CD4-positive, alpha-beta T cell treated with Interleukin-4 for 4 hours (primary cell): ENCODE measurements around the gene GLS.

Experiments used
- DNase-seq: peaks from one replicate; pipeline ENCODE4 v3.0.0-alpha.2; 2020

The GLS gene

DNA sequence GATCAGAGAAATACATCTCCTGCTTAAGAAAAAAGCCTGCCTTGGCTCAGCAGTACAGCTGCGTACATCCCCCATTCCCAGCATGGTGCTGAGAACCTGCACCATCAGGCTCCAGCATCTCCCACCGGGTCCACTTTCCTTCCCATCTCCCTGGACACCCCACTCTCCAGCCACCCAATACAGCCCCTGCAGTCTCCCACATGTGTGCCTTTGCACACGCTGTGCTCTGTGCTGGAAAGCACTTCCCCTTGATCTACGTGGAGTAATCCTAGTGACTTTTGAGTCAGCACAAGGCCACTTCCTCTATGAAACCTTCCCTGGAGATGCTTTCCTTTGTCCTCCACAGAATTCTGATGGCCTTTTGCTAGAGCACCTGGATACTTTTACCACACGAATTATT, 116.3 kb downstream of the GLS start:
- no peak for DNase-seq

- no peak for DNase-seq
These were observed 117.0 kb downstream of the GLS start for GRCh38 chr2:190997526-190998113.

GRCh38 chr2:190999058-190999457, 118.4 kb downstream of the GLS start:
- DNase-seq, result peak; percentile 33

- no peak for DNase-seq
These were observed 119.5 kb downstream of the GLS start for GRCh38 chr2:190999949-191000665.

GRCh38 chr2:191001032-191001431, 120.4 kb downstream of the GLS start:
- DNase-seq, result no peak

GRCh38 chr2:191001624-191002023, 121.0 kb downstream of the GLS start:
- DNase-seq, result no peak

- no peak for DNase-seq
These were observed 123.0 kb downstream of the GLS start for GRCh38 chr2:191003405-191004309.

GRCh38 chr2:191006297-191006696, 125.7 kb downstream of the GLS start:
- DNase-seq, result no peak

DNA sequence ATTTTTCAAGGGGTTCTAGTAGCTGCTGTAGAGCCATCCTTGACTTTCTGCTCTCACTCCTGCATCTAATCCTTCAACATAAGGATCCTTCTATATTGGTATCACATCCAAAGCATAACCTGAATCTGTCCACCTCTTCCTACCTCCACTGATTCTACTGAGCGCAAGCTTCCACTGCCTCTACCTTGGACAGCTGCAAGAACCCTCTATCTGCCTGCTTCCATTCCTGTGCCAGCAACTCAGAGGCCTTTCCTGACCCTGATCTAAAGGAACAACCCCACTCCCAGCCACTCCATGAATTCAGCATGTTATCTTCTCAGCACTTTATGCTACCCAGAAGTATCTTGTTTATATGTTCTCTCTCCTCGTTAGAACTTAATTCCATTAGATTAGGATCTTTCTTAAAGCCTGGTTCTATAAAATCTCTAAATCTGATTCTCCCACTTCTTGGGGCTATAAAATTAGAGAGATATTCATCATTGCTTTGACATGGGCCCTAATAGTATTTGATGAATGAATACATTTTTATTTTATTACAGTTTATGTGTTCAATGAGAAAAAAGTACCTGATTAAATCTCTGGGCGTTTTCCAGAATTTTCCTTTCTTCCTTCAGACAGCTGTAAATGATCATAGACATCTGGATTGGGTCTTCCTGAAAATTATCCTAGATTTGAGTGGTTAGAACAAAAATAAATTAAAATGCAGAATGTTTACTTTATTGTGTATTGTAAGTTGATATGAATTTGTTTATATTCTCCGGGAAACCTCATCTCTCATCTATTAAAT, 126.6 kb downstream of the GLS start:
- DNase-seq, result no peak

GRCh38 chr2:191008286-191008685, 127.7 kb downstream of the GLS start:
- DNase-seq, result no peak

- no peak for DNase-seq
These were observed 129.1 kb downstream of the GLS start for GRCh38 chr2:191009541-191010374.

DNA sequence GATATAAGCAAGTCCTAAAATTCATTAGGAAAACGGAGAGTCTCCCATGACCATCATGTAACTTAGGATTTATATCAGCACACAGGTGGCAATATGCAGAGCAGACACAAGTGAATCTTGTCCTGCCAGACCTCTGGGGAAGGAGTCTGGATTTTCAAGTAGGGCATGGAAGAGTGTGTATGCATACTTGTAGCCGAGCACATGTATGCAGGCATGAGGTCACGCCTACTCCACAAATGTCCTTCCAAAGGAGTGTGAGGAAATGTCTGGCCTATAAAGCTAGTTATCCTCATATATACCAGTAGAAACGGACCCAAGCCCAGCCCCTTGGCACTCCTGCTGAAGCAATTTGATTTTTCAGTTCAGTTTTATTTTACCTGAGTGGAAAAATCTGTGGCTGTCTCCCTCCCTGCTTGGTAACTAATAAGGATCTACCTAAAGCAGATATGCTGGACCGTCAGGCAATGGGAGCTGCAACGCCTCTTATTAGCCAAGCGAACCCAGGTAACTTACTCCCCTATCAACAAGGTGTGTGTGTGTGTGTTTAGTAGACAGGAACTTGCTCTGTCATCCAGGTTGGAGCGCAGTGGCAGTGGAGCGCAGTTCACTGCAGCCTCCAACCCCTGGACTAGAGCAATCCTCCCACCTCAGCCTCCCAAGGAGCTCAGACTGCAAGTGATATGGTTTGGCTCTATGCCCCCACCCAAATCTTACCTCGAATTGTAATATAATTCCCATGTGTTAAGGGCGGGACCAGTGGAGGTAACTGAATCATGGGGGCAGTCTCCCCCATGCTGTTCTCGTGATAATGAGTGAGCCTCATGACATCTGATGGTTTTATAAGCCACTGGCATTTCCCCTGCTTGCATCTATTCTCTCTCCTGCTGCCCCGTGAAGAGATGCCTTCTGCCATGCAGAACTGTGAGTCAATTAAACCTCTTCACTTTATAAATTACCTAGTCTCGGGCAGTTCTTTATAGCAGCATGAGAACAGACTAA, 130.6 kb downstream of the GLS start:
- DNase-seq, result peak; percentile 40

- DNase-seq, result no peak
These were observed 131.7 kb downstream of the GLS start for GRCh38 chr2:191012346-191012745.

DNA sequence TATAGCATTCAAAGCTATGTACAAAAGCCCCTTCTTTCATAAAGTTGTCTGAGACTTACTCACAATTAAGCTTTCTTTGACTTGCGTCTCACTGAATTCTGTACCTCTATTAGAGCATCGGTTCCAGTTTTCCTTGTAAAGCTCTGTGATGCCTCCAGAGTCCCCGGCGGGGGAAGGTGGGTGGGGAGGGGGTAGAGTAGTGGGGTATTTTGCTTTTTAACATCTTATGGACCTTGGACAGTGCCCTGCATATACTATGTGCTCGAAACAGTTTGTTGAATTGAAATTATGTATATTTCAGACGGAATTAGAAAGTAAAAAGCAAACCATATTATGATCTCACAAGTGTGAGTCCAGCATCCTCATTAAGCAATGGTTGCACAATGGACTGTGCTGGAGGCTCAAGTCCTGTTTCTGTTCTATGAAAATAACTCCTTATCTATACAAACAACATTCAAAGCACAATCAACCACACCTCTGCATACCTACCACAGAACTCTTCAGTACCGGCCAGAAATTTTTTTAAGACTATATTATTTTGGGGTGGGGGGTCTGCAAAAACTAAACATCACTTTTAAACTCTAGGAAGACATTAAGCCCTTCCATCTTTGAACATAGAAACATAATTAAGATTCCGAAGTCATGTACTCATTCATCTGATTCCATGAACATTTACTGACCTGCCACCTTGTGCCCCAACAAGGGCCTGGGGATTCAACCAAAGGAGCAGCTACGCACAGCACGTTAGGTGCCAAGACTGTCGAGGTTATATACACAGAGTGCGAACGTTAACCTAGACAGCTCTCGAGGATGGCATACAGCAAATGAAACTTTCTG, 132.4 kb downstream of the GLS start:
- no peak for DNase-seq

DNA sequence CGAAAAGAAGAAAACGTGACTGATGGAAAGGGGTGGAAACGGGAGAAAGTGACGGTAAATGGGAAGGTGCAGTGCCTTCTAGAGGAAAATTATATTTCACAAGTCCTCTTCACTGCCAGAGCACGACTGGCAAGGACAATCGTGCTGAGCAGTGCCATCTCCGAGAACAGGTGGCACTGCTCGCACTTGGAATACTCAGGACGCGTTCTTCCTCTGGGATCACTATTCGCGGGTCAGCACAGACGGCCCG, 133.0 kb downstream of the GLS start:
- no peak for DNase-seq

DNA sequence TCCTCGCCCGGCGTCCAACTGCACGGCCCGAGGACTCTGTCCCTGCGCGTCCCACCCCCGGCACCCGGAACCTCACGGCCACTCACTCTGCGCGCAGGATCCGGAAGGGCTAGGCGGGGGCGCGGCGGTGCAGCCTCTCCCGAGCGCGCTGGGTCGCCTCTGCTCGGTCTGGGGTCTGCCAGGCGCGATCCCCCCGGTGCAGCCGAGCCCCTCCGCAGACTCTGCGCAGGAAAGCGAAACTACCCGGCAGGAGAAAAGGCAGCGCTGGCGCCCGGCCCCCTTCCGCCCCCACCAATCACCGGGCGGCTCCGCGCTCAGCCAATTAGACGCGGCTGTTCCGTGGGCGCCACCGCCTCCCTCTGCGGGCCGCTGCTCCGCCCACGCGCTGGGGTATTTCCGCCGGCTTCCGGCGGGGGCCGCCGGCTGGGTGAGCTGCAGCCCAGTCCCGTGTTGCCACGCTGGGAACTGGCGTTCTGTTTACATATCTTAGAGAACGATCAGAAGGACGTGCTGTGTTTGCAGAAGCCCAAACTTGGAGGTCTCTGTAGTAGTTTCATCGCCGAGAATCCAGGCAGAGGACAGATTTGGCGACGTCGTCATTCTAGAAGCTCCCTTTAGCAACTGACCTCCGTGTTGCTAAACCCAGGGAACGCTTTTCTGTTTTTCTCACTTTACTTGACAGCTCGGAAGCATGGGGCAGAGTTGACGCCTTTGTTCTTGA, 133.5 kb downstream of the GLS start, which contains the start of gene STAT1:
STAT1 (minus strand) TSS at position 240 of the 721 bp plus-strand sequence. CDS start 4,168 bp downstream, outside the sequence.
- DNase-seq, result peak; percentile 94

- peak; percentile 24 for DNase-seq
These were observed 134.0 kb downstream of the GLS start for GRCh38 chr2:191014653-191015020.
